ENCODE results near the gene KCNJ6.
"Not testable (repeated sequence)": the region's sequence is repeated elsewhere in the genome, so short reads cannot be mapped to it uniquely, and the experiment has no call there.

The KCNJ6 gene

GRCh38 chr21:37670883-37671282 is 245.4 kb downstream of the KCNJ6 start:
- DNase-seq, result no peak

GRCh38 chr21:37669249-37669648 is 247.0 kb downstream of the KCNJ6 start:
- DNase-seq, result no peak

GRCh38 chr21:37668462-37669239 is 247.6 kb downstream of the KCNJ6 start:
- no peak for DNase-seq

DNA sequence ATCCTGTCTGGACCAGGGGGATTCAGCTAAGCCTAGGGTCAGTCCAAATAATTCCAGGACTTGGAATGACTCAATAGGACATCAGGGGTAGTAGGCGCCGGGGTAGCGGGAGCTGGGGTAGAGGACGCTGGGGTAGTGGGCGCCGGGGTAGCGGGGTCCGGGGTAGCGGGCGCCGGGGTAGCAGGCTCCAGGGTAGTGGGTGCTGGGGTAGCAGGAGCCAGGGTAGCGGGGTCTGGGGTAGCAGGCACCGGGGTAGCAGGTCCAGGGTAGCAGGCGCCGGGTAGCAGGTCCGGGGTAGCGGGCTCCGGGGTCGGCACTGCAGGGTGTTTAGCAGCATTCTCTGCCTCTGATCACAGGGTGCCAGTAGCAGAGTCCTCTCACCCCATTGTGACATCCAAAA is 248.9 kb downstream of the KCNJ6 start:
- no peak for DNase-seq

GRCh38 chr21:37665230-37666024 is 250.8 kb downstream of the KCNJ6 start:
- no peak for DNase-seq

- not testable (repeated sequence) for DNase-seq
These were observed 254.0 kb downstream of the KCNJ6 start for GRCh38 chr21:37662227-37662626.

DNA sequence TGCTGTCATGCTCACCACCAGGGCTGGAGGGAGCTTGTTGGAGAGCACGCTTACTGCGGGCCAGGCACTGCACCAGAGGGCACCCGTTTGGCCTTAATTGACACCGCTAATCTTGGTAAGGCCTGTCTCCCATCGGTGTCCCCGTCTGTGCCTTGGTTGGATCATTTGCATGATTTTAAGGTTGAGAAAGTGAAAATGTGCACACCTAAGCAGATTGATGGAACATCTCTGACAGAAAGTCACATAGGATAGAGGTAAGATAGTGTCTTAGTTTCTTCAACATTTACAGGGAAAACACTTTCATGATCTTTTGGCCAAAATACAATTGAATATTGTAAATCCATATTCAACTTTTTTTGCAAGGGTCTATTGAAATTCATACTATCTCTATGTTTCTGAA is 255.5 kb downstream of the KCNJ6 start:
- no peak for DNase-seq

- DNase-seq, result no peak
These were observed 256.4 kb downstream of the KCNJ6 start for GRCh38 chr21:37659874-37660273.

- DNase-seq, result no peak
These were observed 257.3 kb downstream of the KCNJ6 start for GRCh38 chr21:37658817-37659458.

- DNase-seq, result no peak
These were observed 258.0 kb downstream of the KCNJ6 start for GRCh38 chr21:37658121-37658816.

DNA sequence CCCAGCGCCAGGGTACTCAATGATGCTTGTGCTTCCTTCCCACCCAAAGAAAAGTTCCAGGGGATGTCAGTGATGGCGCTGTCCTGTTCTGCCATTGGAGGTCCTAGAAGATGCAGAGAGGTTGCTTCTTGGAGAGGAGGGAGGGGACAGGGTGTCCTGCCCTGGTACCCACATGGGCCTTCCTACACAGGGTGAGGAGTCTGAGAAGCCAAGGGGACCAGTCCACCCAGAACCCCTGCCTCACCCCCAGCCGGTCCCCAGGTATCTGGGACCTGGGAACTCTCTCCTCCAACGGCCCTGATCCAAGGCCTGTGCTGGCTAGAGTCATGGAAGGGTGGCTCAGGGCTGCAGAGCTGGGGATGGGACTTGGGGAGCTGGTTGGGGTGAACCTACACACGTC is 259.4 kb downstream of the KCNJ6 start:
- DNase-seq, result no peak

DNA sequence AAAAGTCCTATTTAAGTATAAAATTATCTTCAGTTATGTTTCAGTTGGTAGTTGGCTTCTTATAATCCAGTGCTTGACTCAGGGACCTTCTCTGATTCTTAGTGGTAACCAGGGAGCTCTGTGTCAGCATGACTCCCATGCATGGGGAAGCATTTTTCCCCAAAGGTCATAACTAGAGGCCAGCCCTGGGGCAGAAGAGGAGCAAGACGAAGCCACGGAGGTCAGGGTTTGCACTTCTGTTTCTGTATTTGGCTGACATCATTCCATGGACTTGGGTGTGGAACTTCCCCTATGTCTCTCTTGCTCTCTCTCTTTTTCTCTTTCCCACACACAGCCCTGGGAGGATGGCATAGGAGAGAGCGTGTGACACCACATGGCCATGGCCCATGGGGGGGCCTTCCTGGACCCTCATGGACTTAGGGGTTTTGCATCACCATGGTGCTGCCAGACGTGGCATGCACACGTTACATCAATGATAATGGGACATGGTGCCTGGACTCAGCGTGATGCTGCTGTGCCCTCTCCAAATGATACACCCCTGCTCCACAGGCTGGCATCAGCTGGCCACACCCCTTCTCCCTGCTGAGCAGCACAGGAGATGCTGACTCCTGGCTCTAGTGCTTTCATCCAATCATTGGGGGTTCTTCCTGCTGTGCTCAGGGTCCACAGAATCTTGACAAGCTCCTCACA is 260.5 kb downstream of the KCNJ6 start:
- no peak for DNase-seq

DNA sequence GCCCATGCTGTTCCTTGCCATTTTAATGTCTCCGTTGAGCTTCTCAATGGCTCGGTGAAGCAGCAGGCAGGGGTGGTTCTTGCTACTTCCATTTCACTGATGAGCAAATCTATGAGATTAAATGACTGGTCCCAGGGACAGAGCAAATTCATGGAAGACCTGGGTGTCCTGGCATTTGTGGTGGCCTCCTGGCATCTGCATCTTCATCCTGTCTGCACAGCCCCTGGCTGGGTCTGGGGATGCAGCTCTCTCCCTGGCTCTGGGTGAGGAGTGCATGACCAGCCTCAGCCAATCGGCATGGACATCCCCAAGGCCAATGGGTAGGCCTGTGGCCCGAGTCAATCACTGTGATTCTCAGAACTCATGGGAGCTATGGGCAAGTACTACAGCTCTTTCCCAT is 261.7 kb downstream of the KCNJ6 start:
- no peak for DNase-seq

- DNase-seq, result no peak
These were observed 263.1 kb downstream of the KCNJ6 start for GRCh38 chr21:37653201-37653600.

- DNase-seq, result no peak
These were observed 268.5 kb downstream of the KCNJ6 start for GRCh38 chr21:37647781-37648180.

- DNase-seq, result not testable (repeated sequence)
These were observed 269.5 kb downstream of the KCNJ6 start for GRCh38 chr21:37646761-37647160.

- DNase-seq, result no peak
These were observed 270.4 kb downstream of the KCNJ6 start for GRCh38 chr21:37645848-37646247.

DNA sequence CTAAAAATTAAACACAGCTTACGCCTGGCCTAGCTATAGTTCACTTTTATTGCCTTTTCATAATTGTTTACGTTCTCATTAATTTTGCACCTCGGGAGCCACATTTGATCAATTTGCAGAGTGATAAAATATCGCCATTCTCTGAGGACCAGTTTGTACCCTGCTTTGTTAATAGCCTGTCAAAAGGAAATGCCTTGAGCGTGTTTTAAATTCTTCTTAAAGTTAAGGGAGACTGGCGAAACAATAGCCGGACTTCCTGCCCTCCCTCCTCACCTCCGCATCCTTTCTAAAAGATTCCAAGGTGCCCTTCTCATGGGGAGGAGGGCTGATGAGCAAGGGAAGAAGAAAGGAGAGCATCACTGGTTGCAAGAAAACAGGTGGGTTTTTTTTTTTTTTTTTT is 271.6 kb downstream of the KCNJ6 start:
- DNase-seq, result no peak

GRCh38 chr21:37643862-37644261 is 272.4 kb downstream of the KCNJ6 start:
- not testable (repeated sequence) for DNase-seq

GRCh38 chr21:37642493-37642892 is 273.8 kb downstream of the KCNJ6 start:
- DNase-seq, result no peak

GRCh38 chr21:37639756-37640155 is 276.5 kb downstream of the KCNJ6 start:
- no peak for DNase-seq

- DNase-seq, result no peak
These were observed 280.0 kb downstream of the KCNJ6 start for GRCh38 chr21:37636152-37636860.
